Thyroid gland (tissue), 4 donors: ENCODE results near the gene SLC25A39. TPM values are rescaled to one million over a fixed set of nuclear protein-coding genes. Genes with fewer than 3 reads are reported as not detected.

Experiments used
- DNase-seq, 2 donors: peaks; one replicate each; pipeline ENCODE4 v3.0.0-alpha.2; 2019
- H3K27ac ChIP-seq, 3 donors: fragments of 200-600 bp; sonication (generic); 1 replicate in 2 of 3; 2 replicates in 1 of 3; pipeline ENCODE4 v1.5.1; 2016 to 2019; ENCODE audit warnings: mild to moderate bottlenecking in 1 of 3, moderate library complexity in 1 of 3
- H3K27me3 ChIP-seq: fragments of 200-600 bp; sonication (generic); one replicate; pipeline ENCODE4 v1.5.1; 2019
- H3K36me3 ChIP-seq, 2 donors: fragments of 200-600 bp; sonication (generic); one replicate each; pipeline ENCODE4 v1.5.1; 2016 to 2019
- H3K4me1 ChIP-seq, 2 donors: fragments of 200-600 bp; sonication (generic); one replicate each; pipeline ENCODE4 v1.5.1; 2017 to 2019
- H3K4me3 ChIP-seq, 3 donors: fragments of 200-600 bp; sonication (generic); replicated peaks in 1 of 3; 1 replicate in 2 of 3; 2 replicates in 1 of 3; pipeline ENCODE4 v1.5.1; 2016; ENCODE audit warnings: mild to moderate bottlenecking in 1 of 3
- H3K9me3 ChIP-seq: fragments of 200-600 bp; sonication (generic); one replicate; pipeline ENCODE4 v1.5.1; 2017
- CTCF ChIP-seq, 6 experiments: fragments of 200-600 bp in 3 of 6; fragments of 450-650 bp in 3 of 6; sonication (generic) in 3 of 6; IDR thresholded peaks; one replicate each; pipeline ENCODE4 v1.5.1; 2016 to 2019; ENCODE audit warnings: antibody characterized with exemption in 6 of 6, mild to moderate bottlenecking in 2 of 6, inconsistent platforms in 1 of 6, moderate library complexity in 1 of 6
- POLR2A ChIP-seq, 2 donors: fragments of 450-650 bp; IDR thresholded peaks; one replicate each; pipeline ENCODE4 v1.6.1; 2017; ENCODE audit warnings: antibody characterized with exemption in 2 of 2, mild to moderate bottlenecking in 2 of 2, moderate library complexity in 1 of 2
- WGBS, 2 donors: methylation state at CpG; one replicate each; pipeline ENCODE4 v1.1.5; 2017; 5-methylcytosine and 5-hydroxymethylcytosine counted together
- intact Hi-C: fragments of 100-400 bp; cut with DNase I; formaldehyde crosslinking; loops from one replicate; pipeline ENCODE4 v1.15.1; 2023
- small RNA-seq: library from RNA; depleted of rRNA; stranded (forward); fragments of <200 nt; gene quantifications from one replicate; pipeline ENCODE3, GENCODE V24; 2016
- total RNA-seq, 4 donors: library from RNA; depleted of rRNA; stranded (reverse); fragments of >200 nt; gene quantifications; one replicate each; pipeline ENCODE4 v1.2.3, GENCODE V29; 2016

The SLC25A39 gene
- total RNA-seq, 4 donors from 2014 or later, result 82.5 to 201 (median 144) TPM

- intact Hi-C loops, result no loop called here
- Histone ChIP-seq H3K36me3 (no peaks in the 10 kb centered on the region), H3K27me3 (no peaks in the 10 kb centered on the region), H3K4me3 (no peak overlapping the region), H3K9me3 (no peaks in the 10 kb centered on the region), H3K4me1 (peaks cover 0 to 3% of the 10 kb centered on the region in 2 donors), H3K27ac (no peak overlapping the region)
- 52 to 71% methylated on average over 13 of the region's 13 CpGs for WGBS, 2 donors
- no peak for DNase-seq
- TF ChIP-seq CTCF (IDR thresholded peaks at IDR 0.05) (no peak), POLR2A (IDR thresholded peaks at IDR 0.05) (no peak)
Measured at GRCh38 chr17:44272321-44272951, 52.2 kb downstream of the SLC25A39 start.

Small RNA genes within 50 kb of the gene (small RNA-seq; reads per million reads assigned to genes)
- gene RF00012 (not detected), gene RN7SL507P (not detected), gene RNU6-453P (not detected)

Other genes starting within 250 kb of the SLC25A39 start
- gene HDAC5, start 201.2 kb downstream of the SLC25A39 start, total RNA-seq, result 100 to 1,000 TPM in 2 of 4 donors, 10 to 100 TPM in 2; 69.5 to 142 (median 107) TPM
- 1 to 10 TPM in 1 of 4 donors, under 1 TPM in 3; 0.20 to 1.1 (median 0.30) TPM for gene HROB, start 182.9 kb downstream of the SLC25A39 start, total RNA-seq
- gene ASB16, start 154.1 kb downstream of the SLC25A39 start, total RNA-seq, result 1 to 10 TPM; 1.4 to 2.4 (median 1.7) TPM
- 10 to 100 TPM; 30.6 to 50.5 (median 44.6) TPM for gene TMUB2, start 137.9 kb downstream of the SLC25A39 start, total RNA-seq
- 10 to 100 TPM; 52.4 to 64.5 (median 58.0) TPM for gene ATXN7L3, start 124.9 kb downstream of the SLC25A39 start, total RNA-seq
- 10 to 100 TPM; 63.6 to 97.4 (median 89.5) TPM for gene UBTF, start 105.1 kb downstream of the SLC25A39 start, total RNA-seq
- gene SLC4A1, start 56.7 kb downstream of the SLC25A39 start, total RNA-seq, result under 1 TPM in 2 of 4 donors, not detected in 2; 0.15 to 0.78 TPM
- gene RUNDC3A, start 16.2 kb downstream of the SLC25A39 start, total RNA-seq, result 1 to 10 TPM in 3 of 4 donors, under 1 TPM in 1; 0.89 to 4.1 (median 2.1) TPM
- 100 to 1,000 TPM; 259 to 292 (median 264) TPM for gene GRN, start 20.5 kb upstream of the SLC25A39 start, total RNA-seq
- 10 to 100 TPM in 2 of 4 donors, 1 to 10 TPM in 2; 7.1 to 15.0 (median 10.4) TPM for gene FAM171A2, start 39.0 kb upstream of the SLC25A39 start, total RNA-seq
- gene ITGA2B, start 64.8 kb upstream of the SLC25A39 start, total RNA-seq, result 1 to 10 TPM; 2.0 to 4.6 (median 3.3) TPM
- gene GPATCH8, start 178.6 kb upstream of the SLC25A39 start, total RNA-seq, result 100 to 1,000 TPM in 1 of 4 donors, 10 to 100 TPM in 3; 52.7 to 106 (median 57.7) TPM
- gene FZD2, start 232.7 kb upstream of the SLC25A39 start, total RNA-seq, result 1 to 10 TPM; 1.8 to 7.1 (median 4.5) TPM